C1 segment of cervical spinal cord (tissue), 14 donors: Measurements from ENCODE around the gene DMRTB1.

ENCODE experiments used
- DNase-seq, 14 donors: peaks; one replicate each; lab custom pipeline; 2025; lab: John Stamatoyannopoulos, UW

DMRTB1 gene

DNA sequence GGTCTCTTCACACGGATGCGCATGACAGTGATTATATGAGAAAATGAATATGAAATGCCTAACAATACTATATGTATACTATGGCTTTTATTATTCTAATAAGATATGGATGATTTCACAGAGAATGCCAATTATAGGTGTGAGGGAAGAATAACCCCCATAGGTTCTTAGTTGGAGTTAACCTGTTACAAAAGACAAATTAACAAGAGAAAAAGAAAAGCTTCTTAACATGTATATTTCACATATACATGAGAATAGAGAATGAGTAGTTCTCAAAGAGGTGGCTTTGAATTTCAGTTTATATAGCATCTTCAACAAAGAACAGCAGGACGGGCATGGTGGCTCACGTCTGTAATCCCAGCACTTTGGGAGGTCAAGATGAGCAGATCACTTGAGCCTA is 24.0 kb upstream of the DMRTB1 start:
- DNase-seq: no peak

DNA sequence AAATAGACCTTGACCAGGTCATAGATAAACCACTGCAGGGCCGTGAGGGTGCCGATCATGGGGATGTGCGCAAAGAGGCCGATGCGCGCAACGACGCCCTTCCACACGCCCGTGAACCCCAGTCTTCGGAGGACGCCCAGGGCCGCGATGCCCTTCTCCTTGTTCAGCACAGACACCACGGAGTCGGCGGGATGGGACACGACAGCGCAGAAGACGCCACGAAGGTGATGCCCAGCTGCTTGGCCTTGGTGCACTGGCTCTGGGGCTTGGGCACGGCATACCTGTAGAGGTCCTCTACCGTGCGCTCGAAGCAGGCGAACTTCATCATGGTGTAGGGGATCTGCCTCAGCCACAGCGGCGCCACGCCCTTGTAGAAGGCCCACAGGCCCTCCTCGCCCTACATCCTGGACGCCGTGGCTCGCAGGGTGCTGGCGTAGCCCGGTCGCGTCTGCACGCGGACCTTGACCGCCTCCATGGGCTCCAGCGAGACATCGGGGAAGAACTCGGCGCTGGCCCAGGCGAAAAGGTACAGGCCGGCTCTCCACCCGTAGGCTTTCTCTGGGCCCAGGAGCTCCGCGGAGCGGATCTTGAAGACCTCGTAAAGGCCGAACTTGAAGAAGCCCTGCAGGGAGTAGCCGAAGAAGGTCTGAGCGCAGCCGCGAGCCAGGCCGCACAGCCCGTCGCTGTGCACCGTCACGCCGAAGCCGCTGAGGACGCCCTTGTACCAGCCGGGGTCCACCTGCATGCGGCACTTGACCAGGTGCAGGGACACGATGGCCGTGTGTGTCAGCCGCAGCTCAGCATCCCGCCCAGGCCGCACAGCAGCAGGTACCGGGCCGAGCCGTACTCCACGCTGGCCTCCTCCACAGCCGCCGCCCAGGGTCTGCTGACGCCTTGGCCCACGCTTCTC is 20.5 kb upstream of the DMRTB1 start:
- no peak for DNase-seq

DNA sequence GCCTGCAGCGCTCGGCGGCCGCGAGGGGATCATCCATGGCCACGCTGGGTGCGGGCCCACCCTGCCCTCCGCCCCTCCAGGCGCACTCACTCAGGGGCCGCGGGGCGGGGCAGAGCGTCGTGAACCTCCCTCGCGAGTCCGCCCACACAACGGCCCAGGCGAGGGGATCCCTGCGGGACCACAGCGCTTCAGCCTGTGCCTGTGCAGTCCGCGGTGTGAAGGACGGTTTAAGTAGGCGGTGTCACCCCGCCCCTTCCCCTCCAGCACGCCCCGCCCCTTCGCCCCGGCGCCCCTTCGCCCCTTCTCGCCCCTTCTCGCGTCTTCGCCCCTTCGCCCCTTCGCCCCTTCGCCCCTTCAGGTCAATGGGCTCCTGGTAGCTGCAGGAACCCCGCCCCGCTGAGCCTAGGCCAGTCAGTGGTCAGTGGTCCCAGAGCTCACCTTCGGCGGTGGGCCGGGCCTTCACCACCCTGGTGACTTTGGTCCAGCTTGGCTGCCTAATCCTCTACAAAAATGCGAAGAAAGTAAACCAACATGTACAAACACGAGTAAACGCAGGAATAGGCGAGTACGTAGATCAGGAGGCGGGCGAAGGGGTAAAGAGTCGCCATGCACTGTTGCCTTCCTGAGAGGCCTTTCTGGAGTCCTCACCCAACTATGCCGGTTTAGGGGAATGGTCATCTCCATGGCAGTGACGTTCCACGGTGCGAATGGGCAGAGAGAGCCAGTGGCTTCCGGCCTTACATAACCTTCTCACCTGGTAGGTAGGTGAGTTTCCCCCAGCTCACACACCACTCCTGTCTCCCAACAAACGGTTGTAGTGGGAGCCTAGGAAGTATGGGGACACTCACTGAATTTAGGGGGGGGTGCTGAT is 19.6 kb upstream of the DMRTB1 start:
- no peak for DNase-seq

DNA sequence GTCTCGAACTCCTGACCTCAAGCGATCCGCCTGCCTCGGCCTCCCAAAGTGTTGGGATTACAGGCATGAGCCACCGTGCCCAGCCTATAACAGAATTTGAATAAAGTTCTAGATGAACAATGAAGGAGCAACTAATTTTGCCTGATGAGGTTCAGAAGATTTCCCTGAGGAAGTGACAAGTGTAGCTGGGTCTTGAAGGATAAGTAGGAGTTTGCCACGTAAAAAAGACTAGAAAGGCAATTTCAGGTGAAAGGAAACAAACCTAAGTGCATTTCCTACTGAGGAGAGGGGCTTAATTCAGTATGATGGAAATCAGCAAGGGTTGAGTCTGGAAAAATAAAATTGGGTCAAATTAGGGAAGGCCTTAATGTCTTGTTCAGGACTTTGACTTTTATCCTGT is 18.6 kb upstream of the DMRTB1 start:
- no peak for DNase-seq

DNA sequence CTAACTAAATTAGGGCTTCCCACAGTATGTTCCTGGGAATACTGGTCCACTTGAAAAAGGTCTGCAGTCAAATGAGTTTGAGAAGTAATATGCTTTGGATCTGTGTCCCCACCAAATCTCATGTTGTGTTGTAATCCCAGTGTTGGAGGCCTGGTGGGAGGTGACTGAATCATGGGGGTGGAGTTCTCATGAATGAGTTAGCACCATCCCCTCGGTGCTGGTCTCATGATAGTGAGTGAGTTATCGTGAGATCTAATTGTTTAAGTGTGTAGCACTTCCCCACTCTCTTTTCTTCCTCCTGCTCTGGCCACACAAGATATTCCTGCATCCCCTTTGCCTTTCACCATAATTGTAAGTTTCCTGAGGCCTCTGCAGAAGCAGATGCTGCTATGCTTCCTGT is 16.9 kb upstream of the DMRTB1 start:
- no peak for DNase-seq

DNA sequence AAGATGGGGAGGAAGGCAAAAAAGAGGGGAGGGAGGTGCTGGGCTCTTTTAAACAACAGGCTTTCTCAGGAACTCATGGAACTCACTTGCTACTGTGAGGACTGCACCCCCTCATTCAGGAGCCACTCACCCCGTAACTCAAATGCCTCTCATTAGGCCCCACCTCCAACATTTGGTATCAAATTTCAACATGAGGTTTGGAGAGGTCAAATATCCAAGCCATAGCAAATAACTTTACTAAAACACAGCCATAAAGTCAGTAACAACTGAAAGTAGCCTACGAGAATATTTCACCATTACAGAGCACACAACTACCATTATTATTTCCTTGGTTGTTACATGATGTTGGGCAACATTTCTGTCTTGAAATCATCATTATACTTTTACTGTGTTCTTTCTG is 13.1 kb upstream of the DMRTB1 start:
- DNase-seq: no peak

DNA sequence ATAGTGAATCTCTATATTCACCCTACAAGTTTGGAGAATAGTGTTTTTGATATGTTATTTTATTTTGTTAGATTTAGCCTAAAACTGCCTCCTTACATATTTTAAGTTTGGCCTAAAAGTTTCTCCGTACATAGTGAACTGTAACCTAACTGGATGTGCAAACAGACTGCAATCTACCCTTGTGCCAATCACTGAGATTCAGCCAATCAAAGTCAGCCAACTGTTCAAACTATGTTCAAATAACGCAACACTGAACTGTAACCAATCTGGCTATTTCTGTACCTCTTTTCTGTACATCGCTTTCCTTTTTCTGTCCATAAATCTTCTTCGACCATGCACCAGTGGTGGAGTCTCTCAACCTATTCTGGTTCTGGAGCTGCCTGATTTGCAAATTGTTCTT is 11.8 kb upstream of the DMRTB1 start:
- no peak for DNase-seq

DNA sequence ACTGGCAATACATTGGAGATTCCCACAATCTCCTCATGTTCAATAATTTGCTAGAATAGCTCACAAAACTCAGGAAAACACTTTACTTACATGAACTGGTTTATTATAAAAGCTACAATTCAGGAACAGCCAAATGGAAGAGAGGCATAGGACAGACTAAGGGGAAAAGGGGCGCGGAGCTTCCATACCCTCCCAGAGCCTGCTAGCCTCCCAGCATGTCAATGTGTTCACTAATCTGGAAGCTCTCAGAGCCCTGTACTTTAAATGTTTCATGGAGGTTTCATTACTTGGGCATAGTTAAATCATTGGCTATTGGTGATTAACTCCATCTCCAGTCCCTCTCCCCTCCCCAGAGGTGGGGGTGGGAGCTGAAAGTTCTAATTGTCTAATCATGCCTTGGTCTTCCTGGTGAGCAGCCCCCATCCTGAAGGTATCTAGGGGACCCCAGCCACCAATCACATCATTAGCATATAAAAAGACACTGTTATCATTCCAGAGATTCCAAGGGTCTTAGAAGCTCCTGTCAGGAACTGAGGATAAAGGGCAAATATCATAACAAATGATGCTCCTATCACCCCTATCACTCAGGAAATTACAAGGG is 10.9 kb upstream of the DMRTB1 start:
- no peak for DNase-seq

DNA sequence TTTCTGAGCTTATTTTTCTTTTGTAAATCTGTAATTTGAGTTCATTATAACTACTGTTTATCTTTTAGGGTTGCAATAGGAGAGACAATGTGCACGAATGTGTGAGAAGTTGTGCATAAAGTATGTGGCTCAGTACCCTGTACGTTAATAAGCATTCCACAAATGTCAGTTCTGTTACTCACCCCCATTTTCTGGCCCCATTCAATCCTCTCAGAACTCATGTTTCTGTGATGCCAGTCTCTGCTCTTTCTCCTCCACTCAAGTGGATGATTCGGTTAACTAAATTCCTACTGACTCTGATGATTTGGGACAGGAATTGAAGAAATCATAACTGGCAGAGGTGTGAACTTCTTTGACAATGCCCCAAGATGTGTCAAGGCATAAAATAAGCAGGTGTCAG is 10.2 kb upstream of the DMRTB1 start:
- DNase-seq: no peak

DNA sequence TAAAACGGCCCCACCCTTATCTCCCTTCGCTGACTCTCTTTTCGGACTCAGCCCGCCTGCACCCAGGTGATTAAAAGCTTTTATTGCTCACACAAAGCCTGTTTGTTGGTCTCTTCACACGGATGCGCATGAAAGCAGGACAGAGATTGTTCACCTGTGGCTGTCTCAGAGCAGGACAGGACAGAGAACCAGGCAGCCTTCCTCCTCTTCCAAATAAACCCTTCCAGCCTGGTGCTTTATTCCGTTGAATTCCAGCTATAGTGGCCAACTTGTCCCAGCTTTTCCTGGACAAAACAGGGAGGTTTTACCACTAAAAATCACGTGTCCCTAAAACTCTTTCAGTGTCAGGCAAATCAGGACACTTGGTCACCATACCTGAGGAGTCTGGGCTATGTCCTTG is 9.5 kb upstream of the DMRTB1 start:
- DNase-seq: no peak

DNA sequence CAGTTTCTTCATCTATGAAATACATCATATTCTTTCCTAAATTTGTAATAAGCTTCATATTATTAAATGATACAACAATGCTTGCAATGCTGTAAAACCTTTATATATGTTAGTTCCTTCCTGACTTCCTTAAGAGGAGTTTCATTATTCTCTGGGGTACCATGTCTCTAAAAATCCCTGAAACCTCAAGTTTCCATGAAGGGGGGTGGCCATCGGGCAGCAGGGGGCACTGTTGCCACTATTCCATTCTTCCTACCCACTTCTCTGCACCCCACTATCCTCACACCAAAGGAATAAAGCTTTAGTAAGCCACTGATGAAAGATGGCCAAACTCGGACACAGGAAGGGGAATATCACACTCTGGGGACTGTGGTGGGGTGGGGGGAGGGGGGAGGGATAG is 9.0 kb upstream of the DMRTB1 start:
- no peak for DNase-seq

DNA sequence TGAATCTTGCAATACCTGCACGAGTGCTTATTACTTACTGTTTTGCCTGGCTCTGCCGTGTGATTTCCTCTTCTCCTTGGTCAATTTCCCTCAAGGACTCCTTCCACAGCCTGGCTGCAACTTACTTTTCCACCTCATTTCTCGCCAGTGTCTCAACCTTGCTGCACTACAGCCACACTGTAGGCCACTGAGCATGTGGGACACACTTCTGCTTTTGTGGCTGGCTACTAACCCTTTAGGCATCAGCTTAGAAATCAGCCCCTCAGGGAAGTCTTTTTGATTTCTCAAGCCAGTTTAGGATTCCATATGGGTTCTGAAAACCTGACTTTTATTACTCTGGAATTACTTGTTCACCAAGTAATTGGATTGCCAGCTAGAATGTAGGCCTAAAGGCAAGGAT is 5.2 kb upstream of the DMRTB1 start:
- DNase-seq: no peak

DNA sequence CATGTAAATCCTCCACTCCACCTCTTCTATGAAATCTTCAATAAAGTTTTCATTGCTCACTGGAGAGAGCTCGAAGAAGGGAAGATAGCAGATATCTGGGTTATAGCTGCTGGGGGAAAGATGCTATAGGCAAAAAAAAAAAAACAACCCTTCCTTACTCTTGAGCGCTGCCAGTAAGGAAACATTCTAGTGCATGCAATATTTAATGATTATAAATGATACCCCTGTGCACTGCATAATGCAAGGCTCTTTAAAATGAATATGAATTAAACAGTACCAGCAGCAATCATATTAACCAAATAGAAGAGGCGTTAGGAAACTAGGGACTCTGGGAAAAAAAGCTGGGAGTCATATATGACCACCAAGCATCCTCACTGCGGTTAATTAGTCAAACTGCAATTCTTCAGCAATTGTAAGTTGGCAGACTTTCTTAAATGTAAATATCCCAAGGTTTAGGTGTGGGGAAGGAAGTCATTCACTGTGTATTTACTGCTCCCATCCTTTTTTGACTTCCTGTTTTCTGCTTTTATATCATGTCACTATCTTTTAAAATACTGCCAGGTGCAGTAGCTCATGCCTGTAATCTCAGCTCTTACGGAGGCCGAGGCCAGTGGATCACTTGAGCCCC is 3.7 kb upstream of the DMRTB1 start:
- DNase-seq: no peak

DNA sequence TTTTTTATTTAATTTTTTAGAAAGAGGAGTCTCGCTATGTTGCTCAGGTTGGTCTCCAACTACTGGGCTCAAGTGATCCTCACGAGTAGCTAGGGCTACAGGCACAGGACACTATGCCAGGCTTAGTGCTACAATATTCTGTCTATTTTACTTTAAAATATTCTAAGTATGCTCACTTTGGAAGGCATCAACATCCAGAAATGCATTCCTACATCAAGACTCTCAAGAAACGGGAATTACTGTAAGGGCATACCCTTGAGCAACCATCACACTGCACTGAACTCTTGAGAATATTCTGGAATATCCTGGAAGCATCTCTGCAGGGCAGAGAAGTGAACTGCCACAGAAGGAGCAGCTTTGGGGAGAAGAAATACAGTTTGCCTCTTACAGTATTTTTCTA is 565 bp upstream of the DMRTB1 start:
- DNase-seq: no peak

DNA sequence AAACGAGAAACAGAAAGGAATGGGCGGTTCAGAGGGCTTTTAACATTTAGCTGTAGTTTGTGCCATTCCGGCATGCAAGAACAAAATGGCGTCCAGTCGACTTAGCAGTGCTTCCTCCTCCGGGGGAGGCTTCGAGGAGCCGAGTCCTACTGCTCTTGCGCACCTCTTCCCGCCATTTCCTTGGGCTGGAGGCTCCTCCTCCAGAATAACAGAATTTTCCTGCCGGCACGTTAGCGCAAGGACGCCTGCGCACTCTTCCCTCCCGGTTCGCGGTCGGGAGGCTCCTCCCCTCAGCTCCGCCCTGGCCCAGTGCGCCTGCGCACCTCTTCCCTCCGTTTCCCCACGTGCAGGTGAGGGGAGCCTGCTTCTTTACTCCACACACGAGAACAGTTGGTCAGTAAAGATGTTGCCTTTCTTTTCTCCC is 1.0 kb downstream of the DMRTB1 start:
- DNase-seq: no peak

DNA sequence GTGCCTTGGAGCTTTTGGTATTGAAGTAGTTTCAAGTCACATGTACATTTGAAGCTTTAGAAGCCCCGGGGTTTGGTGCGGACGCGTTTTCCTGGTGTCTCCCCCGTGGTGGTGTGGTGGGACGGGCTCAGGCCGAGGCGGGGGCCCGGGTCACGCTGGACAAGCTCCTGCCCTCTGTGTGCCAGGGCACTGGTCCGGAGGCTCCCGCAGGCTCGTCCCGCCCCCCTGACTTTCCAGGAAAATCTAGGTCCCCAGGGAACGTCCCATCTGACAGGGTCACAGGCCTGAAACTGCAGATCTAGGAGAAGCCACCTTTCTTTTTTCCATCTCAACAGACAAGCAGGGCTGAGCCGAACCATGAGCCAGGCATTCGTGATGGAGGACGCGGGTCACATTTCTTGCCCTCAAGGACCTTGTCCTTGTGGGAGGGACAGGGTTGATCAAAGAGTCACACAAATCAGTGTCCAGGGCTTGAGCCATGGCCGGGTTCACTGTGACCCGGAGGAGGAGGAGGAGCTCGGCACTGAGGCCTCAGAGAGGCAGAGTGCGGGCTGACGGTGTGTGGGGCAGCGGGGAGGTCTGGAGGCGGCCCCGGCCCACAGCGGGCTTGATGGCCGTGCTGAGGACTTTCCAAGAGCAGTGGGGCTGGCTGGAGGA is 1.6 kb downstream of the DMRTB1 start:
- DNase-seq: no peak

DNA sequence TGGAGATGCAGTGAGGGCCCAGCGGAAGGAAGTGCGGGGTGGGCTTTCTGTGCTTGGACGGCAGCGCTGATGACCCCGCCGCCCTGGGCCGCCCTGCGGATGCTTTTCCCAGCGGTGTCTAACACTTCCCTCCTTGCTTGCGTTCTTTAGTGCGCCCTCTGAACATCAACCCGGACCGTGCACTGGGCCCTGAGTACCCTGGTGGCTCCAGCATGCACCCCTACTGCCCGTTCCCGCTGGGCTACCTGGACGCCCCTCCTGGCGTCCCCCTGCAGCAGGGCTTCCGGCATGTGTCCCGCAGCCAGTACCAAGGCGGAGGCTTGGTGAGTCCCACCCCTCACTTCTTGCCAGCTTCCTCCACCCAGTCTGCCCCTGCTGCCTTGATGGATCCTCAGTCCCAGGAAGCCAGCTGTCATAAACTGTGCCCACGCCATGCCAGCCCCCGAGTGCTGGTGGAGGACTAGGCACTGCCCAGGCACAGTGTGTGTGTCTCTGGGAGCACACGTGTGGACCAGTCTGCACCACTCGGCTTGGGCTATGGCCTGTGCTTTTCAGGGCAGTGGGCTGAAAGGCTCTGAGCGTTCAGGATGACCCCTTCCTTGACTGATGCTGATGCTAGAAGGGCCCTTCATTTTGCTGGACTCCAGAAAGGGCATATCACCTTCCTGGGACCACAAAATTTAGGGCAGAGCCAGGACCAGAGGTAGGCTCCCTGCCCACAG is 2.3 kb downstream of the DMRTB1 start:
- no peak for DNase-seq

DNA sequence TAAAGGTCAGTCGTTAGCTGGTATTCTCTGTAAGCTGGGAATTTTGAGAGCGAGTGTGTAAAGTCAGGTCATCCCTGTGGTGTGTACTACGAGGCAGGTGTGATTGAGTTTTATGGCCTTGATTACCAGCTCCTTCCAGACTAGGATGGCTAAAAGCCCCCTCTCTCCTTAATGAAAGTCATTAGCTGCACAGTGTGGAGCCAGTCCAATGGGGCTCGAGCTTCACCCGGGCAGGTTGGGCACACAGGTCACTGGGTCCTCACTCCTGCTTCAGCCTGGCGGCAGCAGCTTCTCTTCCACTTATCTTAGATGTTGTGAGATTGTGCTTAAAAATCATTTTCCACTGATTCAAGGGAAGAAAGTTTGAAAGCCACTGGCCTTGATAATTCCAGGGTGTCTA is 3.0 kb downstream of the DMRTB1 start:
- no peak for DNase-seq

DNA sequence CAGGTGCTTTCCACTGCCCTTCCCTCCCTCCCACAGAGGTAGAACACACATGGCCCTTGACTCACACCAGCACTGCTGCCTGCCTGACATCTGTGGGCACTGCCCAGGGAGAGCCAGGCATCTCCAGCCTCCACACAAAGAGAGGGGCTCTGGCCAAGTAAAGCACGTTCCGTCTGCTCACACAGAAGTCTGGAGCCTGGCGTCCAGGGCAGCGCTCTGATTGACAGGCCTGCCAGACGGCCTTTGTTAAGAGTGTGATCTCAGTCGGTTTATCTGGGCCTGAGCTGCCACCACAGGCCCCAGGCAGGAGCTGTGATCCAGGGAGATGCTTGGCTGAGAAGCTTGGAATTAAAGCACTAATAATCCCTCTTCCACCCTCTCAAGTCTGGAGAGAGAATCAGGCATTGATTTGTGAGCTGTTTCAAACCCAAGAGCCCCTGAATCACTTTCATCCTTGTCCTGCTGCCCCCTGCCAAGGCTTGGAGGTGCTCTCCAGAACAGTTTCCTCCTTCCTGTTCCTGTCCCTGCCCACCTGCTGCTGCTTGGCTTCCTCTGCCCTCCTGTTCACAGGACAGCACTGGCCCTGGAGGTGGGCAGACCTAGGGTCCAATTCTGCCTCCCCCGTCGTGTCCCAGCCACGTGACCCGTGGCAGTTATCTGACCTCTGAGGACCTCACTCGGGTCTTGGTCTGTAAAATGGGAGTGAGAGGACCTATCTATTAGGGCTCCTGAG is 3.7 kb downstream of the DMRTB1 start:
- no peak for DNase-seq
